Skin of body (tissue), 2 donors: ENCODE data around the gene MTNR1B. TPM values are rescaled to one million over a fixed set of nuclear protein-coding genes. Genes with fewer than 3 reads are reported as not detected.

Experiments
- DNase-seq: peaks from one replicate; lab custom pipeline; 2025; lab: John Stamatoyannopoulos, UW
- total RNA-seq: library from RNA; depleted of rRNA; stranded (reverse); fragments of >200 nt; gene quantifications from one replicate; pipeline ENCODE4 v1.2.3, GENCODE V29; 2014

The MTNR1B gene
- total RNA-seq = 0.39 TPM

DNA sequence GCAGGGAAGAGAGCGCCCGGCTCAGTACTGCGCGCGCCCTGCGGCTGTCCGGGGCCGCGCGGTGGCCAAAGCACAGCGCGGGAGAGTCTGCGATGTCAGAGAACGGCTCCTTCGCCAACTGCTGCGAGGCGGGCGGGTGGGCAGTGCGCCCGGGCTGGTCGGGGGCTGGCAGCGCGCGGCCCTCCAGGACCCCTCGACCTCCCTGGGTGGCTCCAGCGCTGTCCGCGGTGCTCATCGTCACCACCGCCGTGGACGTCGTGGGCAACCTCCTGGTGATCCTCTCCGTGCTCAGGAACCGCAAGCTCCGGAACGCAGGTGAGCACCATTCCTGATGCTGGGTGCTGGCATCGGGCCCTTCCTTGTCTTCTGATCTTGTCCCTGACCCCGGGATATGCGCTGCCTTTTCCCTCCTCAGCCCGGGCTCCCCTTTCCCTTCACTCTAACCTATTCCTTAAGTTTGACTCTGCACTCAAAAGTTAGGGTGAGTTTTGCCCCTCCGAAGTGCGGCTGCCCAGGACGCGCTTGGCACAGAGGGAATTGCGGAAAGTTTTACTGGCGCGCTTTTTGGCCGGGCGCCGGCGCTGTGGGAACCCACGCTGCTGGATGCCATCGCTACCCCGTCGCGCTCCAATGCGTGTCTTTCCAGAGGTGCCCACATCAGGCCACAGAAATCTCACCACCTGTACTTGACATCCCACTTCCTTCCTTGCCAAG, at the start of gene MTNR1B:
Gene MTNR1B (plus strand): TSS at position 18 of the 714 bp plus-strand sequence. CDS start 75 bp downstream, at position 93.
- no peak for DNase-seq

GRCh38 chr11:92920331-92920730, 49.1 kb upstream of the MTNR1B start:
- DNase-seq = no peak

DNA sequence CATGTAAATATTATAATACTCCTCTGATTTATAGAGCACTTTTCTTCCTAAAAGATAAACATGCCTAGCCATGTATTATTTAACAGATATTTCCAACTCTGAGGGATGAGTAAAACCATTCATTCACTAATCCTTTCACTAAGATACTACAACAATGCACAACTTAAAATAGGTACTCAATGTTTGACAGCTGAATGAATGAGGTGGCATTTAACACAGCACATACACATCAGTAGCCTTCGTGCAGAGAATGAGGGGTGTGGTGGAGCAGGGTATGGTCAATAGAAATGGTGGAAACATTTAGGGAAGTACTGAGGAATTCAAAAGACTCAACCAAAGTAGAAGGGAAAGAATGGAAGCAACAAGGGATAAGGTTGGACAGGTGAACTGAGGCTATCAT, 46.7 kb upstream of the MTNR1B start:
- no peak for DNase-seq

DNA sequence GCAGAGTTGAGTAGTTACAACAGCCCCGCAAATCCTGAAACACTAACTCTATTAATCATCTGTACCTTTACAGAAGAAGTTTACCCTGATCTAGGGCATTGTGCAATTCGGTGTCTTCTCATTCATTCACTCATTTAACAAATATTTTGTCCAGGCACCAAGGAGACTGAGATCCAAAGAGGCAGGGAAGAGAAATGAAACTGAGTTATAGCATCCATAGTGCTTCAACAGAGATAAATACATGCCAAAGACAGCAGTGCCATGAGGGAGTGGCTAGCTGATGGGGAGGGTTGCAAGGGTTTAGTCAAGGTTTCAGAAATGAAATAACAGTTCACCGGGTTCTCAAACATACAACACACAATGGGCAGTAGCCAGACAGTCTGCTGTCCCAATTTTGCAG, 40.2 kb upstream of the MTNR1B start:
- DNase-seq = no peak

DNA sequence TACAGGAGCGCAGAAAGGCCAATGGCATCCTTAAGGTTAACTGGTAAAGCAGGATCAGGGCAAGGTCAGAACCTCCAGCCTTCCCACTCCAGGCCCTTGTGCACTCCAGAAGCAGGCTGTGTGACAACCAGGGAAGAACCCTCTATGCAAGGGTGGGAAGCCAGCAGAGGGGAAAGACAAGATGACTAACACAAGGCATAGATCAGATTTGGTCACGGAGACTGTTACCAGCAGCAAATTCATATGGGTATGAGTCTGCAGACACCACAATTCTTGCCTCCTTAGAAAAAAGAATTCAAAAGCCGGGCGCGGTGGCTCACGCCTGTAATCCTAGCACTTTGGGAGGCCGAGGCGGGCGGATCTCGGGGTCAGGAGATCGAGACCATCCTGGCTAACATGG, 39.8 kb upstream of the MTNR1B start:
- DNase-seq = no peak

DNA sequence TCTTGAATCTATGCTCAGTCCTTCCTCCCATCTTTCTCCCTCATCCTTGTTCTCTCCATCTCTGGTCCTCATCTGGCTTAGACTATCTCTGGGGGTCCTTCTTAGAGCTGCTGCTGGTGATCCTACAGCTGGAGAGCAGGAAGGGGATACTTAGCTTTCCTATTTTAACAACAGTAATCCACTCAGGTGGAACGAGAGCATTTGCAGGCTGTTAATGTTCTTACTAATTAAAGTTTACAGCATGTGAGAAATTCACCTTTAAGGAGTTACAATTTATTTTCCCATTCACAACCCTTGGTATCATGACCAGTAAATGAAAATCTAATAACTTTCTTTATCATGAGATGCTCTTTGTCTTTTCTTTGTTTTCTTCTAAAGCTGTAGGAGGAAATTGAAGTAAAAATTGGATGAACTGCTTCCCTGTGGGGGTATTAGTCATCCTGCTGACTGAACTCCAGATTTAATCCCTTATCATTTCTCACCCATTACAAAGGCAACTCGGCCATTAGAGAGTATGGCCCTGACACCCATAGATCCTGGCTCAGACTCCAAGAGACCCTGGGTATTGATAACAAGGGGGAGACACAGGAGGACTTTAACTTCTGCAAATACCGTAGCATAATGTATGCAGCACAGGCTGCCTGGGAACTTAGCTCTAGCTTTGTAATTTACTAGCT, 37.6 kb upstream of the MTNR1B start:
- no peak for DNase-seq

DNA sequence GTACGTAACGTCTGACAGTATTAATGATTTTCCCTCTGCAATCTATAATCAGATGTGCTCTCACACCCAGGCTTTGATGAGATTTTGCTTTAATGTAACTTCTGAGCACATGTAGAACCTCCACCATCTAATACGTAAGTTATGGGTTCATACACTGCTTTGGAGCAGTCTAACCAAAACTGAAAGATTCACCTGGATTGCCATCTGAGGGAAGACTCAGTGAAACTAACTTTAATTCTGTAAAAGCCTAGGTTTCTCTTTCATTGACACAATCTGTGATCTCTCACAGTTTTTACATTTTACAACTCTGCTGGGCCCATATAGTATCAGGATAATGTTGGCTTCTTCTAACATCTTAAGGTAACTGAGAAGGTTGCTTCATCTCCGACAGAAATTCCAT, 30.1 kb upstream of the MTNR1B start:
- no peak for DNase-seq

DNA sequence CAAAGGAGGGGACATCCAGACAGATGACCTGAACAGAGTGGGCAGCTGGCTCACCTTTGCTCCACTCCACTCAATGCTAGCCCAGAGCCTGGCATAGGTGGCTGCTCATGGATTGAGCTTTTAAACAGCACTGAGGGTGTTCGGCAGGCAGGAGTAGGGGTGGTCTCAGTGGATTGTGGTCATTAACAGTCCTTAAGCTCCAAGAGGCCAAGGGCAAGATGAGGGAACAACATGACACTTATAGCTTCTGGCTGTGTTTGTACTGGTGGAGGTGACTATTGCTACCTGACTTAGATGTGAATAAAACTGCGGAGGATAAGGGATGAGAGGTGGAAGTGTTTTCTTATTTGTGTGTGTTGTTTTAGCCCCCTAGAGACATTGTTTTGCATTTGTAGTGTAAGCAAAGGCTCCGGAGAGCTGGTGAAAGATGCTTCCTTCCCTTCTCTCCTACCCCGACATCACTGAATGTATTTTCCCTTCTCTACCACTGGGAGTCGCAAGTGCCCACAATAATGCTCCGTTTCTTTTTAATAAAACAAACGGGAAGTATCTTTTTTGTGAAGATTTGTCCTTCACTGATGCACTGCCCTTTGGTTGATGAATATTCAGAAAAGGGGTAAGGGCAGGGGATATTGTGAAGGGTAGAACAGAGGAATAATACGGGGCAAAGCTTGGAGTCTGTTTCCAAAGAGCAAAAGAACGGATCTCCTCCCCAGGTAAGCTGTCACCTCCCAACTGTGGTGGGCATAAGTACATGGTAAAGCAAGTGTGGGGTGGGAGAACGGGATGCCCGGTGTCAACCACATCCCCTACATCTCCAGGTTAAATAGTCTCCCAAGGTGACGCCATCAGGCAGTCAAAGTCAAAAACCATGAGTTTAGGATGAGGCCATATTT, 27.5 kb upstream of the MTNR1B start:
- no peak for DNase-seq

- no peak for DNase-seq
These were observed 22.7 kb upstream of the MTNR1B start for GRCh38 chr11:92946707-92947106.

GRCh38 chr11:92948116-92948515, 21.3 kb upstream of the MTNR1B start:
- DNase-seq = no peak

- no peak for DNase-seq
These were observed 15.4 kb upstream of the MTNR1B start for GRCh38 chr11:92954003-92954402.

DNA sequence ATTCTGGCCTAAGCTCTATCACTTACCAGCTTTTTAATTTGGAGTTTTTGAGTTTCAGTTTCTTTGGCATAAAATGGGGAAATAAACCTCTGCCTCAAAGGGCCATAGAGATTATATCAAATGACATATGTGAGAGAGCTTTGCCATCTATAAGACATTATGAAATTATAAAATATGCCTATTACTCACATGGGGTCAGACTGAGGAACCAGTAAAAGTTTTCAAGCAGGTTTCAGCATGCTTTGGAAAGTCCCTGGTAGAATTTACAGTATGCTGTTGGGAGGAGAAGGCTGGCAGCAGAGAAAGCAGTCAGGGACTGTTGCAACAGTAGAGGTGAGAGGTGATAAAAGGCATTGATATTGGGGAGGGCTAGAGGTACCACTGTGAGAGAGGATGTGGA, 13.6 kb upstream of the MTNR1B start:
- DNase-seq = no peak

DNA sequence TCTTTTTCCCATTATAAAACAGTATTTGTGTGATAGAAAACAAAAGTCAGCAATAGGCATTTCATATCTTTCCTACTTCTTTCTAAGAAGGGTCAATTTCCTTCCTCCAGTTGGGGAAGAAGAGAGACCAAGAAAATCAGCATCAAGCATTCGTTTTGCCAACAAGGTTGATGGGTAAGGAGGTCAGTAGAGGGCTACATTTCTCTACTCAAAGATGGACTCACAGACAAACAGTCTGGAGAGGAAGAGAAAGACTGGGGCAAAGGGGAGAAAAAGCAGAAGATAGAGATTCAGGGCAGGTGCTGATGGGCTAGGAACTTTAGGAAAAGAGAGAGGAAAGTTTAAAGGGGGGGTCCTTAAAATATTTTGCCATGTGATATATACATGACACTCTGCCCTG, 8.6 kb upstream of the MTNR1B start:
- DNase-seq = no peak

DNA sequence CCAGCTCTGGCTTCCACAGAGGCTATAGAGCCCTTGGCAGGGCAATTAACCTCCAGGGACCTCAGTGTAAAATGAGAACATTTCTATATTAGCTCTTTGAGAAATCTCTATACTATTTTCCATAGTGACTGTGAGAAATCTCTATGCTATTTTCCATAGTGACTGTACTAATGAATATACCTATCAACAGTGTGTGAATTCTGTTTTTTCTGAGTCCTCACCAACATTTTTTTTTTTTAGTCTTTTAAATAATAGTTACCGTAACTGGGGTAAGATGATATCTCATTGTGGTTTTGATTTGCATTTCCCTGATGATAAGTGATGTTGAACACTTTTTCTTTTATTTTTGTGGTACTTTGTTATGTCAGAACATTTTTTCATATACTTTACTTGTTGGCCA, 7.0 kb upstream of the MTNR1B start:
- DNase-seq = no peak

DNA sequence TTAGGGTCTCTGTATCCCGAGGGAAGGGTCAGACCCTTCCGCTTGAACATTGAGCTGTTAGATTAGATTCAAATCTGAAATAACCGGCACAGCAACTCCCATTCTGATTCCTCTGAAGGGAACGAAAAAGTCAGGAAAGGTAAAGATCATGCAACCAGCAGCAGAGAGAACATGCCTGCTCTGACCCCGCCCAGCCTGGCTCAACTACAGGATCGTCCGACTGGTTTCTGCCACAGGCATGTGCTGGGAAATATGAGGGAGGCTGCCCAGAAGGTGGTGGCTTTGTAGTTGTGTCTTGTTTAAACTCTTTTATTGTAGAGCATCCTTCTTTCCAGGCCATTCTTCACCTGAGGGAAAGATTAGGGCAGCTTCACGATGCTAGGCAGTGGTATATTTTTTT, 5.0 kb upstream of the MTNR1B start:
- no peak for DNase-seq

- DNase-seq = no peak
These were observed 4.3 kb upstream of the MTNR1B start for GRCh38 chr11:92965196-92965595.

DNA sequence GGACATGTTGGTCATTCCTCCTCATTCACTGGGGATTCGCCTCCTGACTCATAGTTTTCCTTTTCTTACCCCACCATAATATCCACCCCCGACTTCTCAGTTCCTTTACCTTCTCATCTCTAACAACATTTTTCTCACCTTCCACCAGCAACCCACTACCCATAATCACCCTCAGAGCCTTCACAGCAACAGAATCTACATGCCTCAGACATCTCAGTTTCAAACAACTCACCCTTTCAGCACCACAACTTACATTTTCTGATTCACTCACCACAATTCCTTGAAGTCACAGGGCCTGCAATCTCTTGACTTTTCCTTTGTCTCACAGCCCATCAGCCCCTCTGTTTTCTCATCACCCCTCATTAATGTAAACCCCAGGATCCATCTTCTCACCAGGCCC, 2.3 kb upstream of the MTNR1B start:
- no peak for DNase-seq

- DNase-seq = no peak
These were observed 1.6 kb upstream of the MTNR1B start for GRCh38 chr11:92967867-92968266.

DNA sequence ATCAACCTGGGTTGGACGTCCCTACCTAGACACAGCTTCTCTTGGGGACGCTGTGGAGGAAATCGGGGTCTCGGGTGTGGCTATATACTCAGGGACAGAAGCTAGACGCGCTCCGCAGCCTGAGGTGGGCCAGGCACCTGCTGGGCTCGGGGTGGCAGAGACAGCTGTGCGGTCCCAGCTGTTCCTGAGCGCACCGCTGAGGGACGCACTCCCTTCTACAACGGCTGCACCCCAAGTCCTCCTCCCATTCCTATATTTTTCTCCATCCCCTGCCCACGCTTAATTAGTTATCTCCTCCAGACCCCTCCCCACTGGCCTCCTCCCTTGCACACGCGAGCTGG, 188 bp upstream of the MTNR1B start:
- no peak for DNase-seq

- no peak for DNase-seq
These were observed 2.8 kb downstream of the MTNR1B start for GRCh38 chr11:92972248-92972647.

GRCh38 chr11:92975285-92975684, 5.8 kb downstream of the MTNR1B start:
- DNase-seq = no peak

DNA sequence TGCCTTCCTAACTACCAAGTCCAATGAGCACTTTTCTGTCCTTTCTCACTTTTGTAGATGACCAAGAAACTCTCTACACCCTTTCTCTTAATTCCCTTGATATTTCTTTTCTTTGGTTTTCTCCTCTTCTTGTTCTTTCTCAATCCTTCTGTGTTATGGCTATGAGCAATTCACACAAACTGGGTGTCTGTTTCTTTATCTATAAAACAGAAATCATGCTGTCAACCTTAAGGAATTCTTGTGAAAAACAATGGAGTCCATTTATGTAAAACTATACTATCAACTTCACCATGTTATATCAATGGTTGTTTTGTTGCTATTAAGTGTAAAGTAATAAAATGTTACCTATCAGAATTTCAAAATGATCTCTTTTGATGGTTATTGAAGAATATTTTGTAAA, 7.2 kb downstream of the MTNR1B start:
- DNase-seq = no peak
